Cardiac ventricle fibroblast (primary cell): ENCODE measurements around the gene MAMDC2. TPM values are rescaled to one million over a fixed set of nuclear protein-coding genes. Genes with fewer than 3 reads are reported as not detected.

Experiments
- total RNA-seq: library from RNA; depleted of rRNA; stranded (reverse); fragments of >200 nt; gene quantifications from 2 replicates; pipeline ENCODE4 v1.2.3, GENCODE V29; 2015

The MAMDC2 gene
- total RNA-seq: 0.81 and 2.0 TPM in 2 replicates

GRCh38 chr9:70043689-70044489, at the start of gene MAMDC2:
MAMDC2 (plus strand) TSS chr9:70043848; CDS start chr9:70044198, 350 bp downstream.

GRCh38 chr9:70258692-70259511, 215.3 kb downstream of the MAMDC2 start, which contains the start of gene SMC5:
SMC5 (plus strand) TSS chr9:70258978; CDS start chr9:70259079, 101 bp downstream.

Other genes starting within 250 kb of the MAMDC2 start
- gene CFAP95, start 223.0 kb upstream of the MAMDC2 start, total RNA-seq: not detected in 2 replicates
- gene SMC5, start 215.1 kb downstream of the MAMDC2 start, total RNA-seq: 13.5 and 14.5 TPM in 2 replicates